Psoas muscle (tissue), 8 donors: Measurements from ENCODE around the gene LRRC71. TPM values are rescaled to one million over a fixed set of nuclear protein-coding genes. Genes with fewer than 3 reads are reported as not detected.

Experiments used
- ATAC-seq, 4 donors: fragments of 200-7000 bp; cut with Tn5 transposase; one replicate each; pipeline ENCODE4 v1.9.1; 2020; ENCODE audit warnings: moderate library complexity in 3 of 4, mild to moderate bottlenecking in 2 of 4
- DNase-seq, 2 donors: peaks; one replicate each; pipeline ENCODE4 v3.0.0-alpha.2; 2020
- H3K27ac ChIP-seq: fragments of 200-600 bp; one replicate; pipeline ENCODE4 v1.8.0; 2022
- H3K27me3 ChIP-seq, 3 donors: fragments of 200-600 bp in 1 of 3; one replicate each; pipeline versions ENCODE4 v1.6.1 to v1.8.0; 2013 to 2022; ENCODE audit warnings: low read length in 2 of 3, mild to moderate bottlenecking in 2 of 3, moderate library complexity in 1 of 3; ENCODE audit not compliant: insufficient read depth in 3 of 3
- H3K36me3 ChIP-seq, 2 donors: fragments of 200-600 bp in 1 of 2; one replicate each; pipeline versions ENCODE4 v1.6.1 to v1.8.0; 2013 to 2022; ENCODE audit warnings: low read depth in 1 of 2, mild to moderate bottlenecking in 1 of 2, moderate library complexity in 1 of 2; ENCODE audit not compliant: insufficient read depth in 1 of 2
- H3K4me1 ChIP-seq: fragments of 200-600 bp; one replicate; pipeline ENCODE4 v1.8.0; 2022
- H3K4me3 ChIP-seq: fragments of 200-600 bp; one replicate; pipeline ENCODE4 v1.8.0; 2022; ENCODE audit warnings: mild to moderate bottlenecking
- H3K9me3 ChIP-seq: fragments of 200-600 bp; one replicate; pipeline ENCODE4 v1.8.0; 2022
- CTCF ChIP-seq: fragments of 200-600 bp; IDR thresholded peaks from one replicate; pipeline ENCODE4 v1.8.0; 2022; ENCODE audit warnings: antibody characterized with exemption
- WGBS, 3 donors: extraction: QIAGEN DNeasy Blood & Tissue Kit; methylation state at CpG; one replicate each; pipeline versions ENCODE4 v1.1.6 to v1.1.7; 2013; 5-methylcytosine and 5-hydroxymethylcytosine counted together
- intact Hi-C, 2 donors: fragments of 100-400 bp; cut with DNase I; formaldehyde crosslinking; loops; one replicate each; pipeline versions ENCODE4 v1.11.0 to v1.14.2; 2022
- polyA plus RNA-seq, 3 donors: library from polyadenylated mRNA; stranded (reverse); fragments of 200-250 nt; gene quantifications; one replicate each; pipeline ENCODE4 v1.2.3, GENCODE V29; 2013
- total RNA-seq, 4 donors: library from RNA; stranded (reverse); fragmentation: NEBNext Ultra II Directional in 2 of 4; extraction: Animal tissue kit (Norgen Biotek cat#: 25700) in 2 of 4; gene quantifications; one replicate each; pipeline versions ENCODE4 v1.2.1 to v1.2.4, GENCODE V29; 2021 to 2023
- donor health status: healthy with polysubstance abuse.
- donor health status: DM: no; HTN: no; CAD: no; lungs with moderate emphysema.
- donor health status: Bipolar disorder and iron deficiency.
- donor health status: healthy.
- donor health status: DM: yes; HTN: yes; CAD: no.
- donor health status: DM: no; HTN: no; CAD: no.
- donor health status: DM: no; HTN: no; CAD: no.
- donor health status: DM: yes; HTN: yes; CAD: no.

Gene LRRC71
- total and polyA plus RNA-seq, 7 donors = 0.03 TPM; not detected in 5

- 80 to 84% (median 81%) methylated on average over 11 of the region's 11 CpGs for WGBS, 3 donors
- TF ChIP-seq CTCF = no peak
Observed at GRCh38 chr1:156945881-156946661, 25.6 kb downstream of the LRRC71 start.

GRCh38 chr1:156947127-156947526 is 26.7 kb downstream of the LRRC71 start:
- Histone ChIP-seq H3K36me3 (peaks cover 6 to 99% of the 10 kb centered on the region in 2 donors), H3K4me1 (no peaks in the 10 kb centered on the region), H3K4me3 (no peak overlapping the region), H3K27ac (no peak overlapping the region), H3K9me3 (no peaks in the 10 kb centered on the region), H3K27me3 (no peaks in the 10 kb centered on the region)
- DNase-seq (no peak), ATAC-seq (no peak)
- WGBS, 3 donors = 95 to 97% (median 95%) methylated on average over 9 of the region's 9 CpGs
- no peak for TF ChIP-seq CTCF
- intact Hi-C loops = no loop called here

More at GRCh38 chr1:156945881-156946661, 25.6 kb downstream of the LRRC71 start:
- intact Hi-C loops = no loop called here
- DNase-seq = peak in 1 of 2 donors; percentile 42
- H3K36me3 ChIP-seq = peaks cover 0 to 100% of the 10 kb centered on the region in 2 donors
- no peak overlapping the region for H3K27ac ChIP-seq
- ATAC-seq = no peak
- no peaks in the 10 kb centered on the region for H3K4me1 ChIP-seq
- H3K4me3 ChIP-seq = no peak overlapping the region
- H3K27me3 ChIP-seq = no peaks in the 10 kb centered on the region
- H3K9me3 ChIP-seq = no peaks in the 10 kb centered on the region

- no peak for TF ChIP-seq CTCF
- intact Hi-C loops = no loop called here
- peak in 1 of 4 donors; percentile 17 for ATAC-seq
Observed at GRCh38 chr1:156947818-156948525, 27.5 kb downstream of the LRRC71 start.

GRCh38 chr1:156948708-156949107 is 28.3 kb downstream of the LRRC71 start:
- ATAC-seq = no peak
- TF ChIP-seq CTCF = no peak
- intact Hi-C loops = no loop called here

More at GRCh38 chr1:156947818-156948525, 27.5 kb downstream of the LRRC71 start:
- Histone ChIP-seq H3K36me3 (peaks cover 6 to 99% of the 10 kb centered on the region in 2 donors), H3K4me1 (no peaks in the 10 kb centered on the region), H3K27me3 (no peaks in the 10 kb centered on the region), H3K4me3 (no peak overlapping the region), H3K27ac (no peak overlapping the region), H3K9me3 (no peaks in the 10 kb centered on the region)
- 92 to 97% (median 95%) methylated on average over 17 of the region's 17 CpGs for WGBS, 3 donors
- peak in 1 of 2 donors; percentile 24 for DNase-seq

More at GRCh38 chr1:156948708-156949107, 28.3 kb downstream of the LRRC71 start:
- 72 to 77% (median 76%) methylated on average over 4 of the region's 4 CpGs for WGBS, 3 donors
- Histone ChIP-seq H3K27me3 (no peaks in the 10 kb centered on the region), H3K36me3 (peaks cover 6 to 93% of the 10 kb centered on the region in 2 donors), H3K9me3 (no peaks in the 10 kb centered on the region), H3K4me3 (no peak overlapping the region), H3K4me1 (no peaks in the 10 kb centered on the region), H3K27ac (no peak overlapping the region)
- DNase-seq = no peak
